Measurements from ENCODE around the gene SAA2.
A peak's percentile ranks its signal among the peaks of the same experiment; 100 is the strongest.

Gene SAA2

GRCh38 chr11:18245396-18245795, 3.1 kb downstream of the SAA2 start:
- peak in 1 of 2 donors; percentile 27 for DNase-seq (ENCODE audit: low read depth in 2 of 2)
- H3K4me3 ChIP-seq (replicated peaks in 1 of 2; ENCODE audit: low read depth in 2 of 2, low read length in 2 of 2), result no peak overlapping the region
- TF ChIP-seq, protein P1, sequence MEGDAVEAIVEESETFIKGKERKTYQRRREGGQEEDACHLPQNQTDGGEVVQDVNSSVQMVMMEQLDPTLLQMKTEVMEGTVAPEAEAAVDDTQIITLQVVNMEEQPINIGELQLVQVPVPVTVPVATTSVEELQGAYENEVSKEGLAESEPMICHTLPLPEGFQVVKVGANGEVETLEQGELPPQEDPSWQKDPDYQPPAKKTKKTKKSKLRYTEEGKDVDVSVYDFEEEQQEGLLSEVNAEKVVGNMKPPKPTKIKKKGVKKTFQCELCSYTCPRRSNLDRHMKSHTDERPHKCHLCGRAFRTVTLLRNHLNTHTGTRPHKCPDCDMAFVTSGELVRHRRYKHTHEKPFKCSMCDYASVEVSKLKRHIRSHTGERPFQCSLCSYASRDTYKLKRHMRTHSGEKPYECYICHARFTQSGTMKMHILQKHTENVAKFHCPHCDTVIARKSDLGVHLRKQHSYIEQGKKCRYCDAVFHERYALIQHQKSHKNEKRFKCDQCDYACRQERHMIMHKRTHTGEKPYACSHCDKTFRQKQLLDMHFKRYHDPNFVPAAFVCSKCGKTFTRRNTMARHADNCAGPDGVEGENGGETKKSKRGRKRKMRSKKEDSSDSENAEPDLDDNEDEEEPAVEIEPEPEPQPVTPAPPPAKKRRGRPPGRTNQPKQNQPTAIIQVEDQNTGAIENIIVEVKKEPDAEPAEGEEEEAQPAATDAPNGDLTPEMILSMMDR (IDR thresholded peaks at IDR 0.05; ENCODE audit: low read depth, low read length), result no peak

- TF ChIP-seq, protein P1 (IDR thresholded peaks at IDR 0.05; ENCODE audit: low read depth, low read length), result peak; percentile 97
- peak; percentile 86 for DNase-seq (ENCODE audit: low read depth in 2 of 2)
- H3K4me3 ChIP-seq (replicated peaks in 1 of 2; ENCODE audit: low read depth in 2 of 2, low read length in 2 of 2), result no peak overlapping the region
Measured at GRCh38 chr11:18243783-18244362, 4.6 kb downstream of the SAA2 start.

- no peak overlapping the region for H3K4me3 ChIP-seq (replicated peaks in 1 of 2; ENCODE audit: low read depth in 2 of 2, low read length in 2 of 2)
- DNase-seq (ENCODE audit: low read depth in 2 of 2), result no peak
- TF ChIP-seq, protein P1 (IDR thresholded peaks at IDR 0.05; ENCODE audit: low read depth, low read length), result no peak
Measured at GRCh38 chr11:18239655-18240054, 8.8 kb downstream of the SAA2 start.

DNA sequence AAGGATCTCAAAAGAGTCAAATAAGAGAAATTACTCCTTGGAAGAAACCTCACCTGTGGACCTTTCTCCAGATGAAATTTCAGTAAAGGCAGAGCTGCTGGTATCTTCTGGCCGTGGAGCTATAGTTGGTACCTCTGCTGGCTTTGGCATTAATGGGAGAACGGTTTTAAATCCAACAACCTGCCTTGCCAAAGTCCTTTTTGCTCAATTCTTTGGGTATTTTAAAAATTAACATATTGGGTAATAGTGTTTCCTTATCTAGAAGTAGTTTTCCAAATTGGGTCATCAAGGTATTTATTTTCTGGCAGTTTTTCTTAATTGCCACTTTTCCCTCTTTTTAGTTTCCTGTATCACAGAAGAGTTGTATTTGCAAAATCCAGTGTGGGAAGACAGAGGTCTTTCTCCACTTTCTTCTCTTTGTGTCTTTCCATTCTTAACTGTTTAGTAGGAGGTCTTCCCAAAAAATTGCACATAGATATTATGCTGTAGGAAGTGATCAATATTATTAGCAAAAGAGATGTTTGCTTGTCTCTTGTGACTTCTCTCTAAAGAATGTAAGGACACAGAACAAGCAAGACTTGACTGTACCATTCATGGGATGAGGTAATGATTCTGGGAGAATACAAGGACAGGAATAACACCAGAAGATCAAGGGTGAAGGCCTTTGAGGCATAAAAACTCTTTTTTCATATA, 11.7 kb downstream of the SAA2 start, which contains the start of gene SAA4:
Gene SAA4, minus strand, starts transcription at position 139 of the 693 bp plus-strand sequence. CDS start 876 bp downstream, outside the sequence.
- TF ChIP-seq, protein P1 (IDR thresholded peaks at IDR 0.05; ENCODE audit: low read depth, low read length), result no peak
- H3K4me3 ChIP-seq (replicated peaks in 1 of 2; ENCODE audit: low read depth in 2 of 2, low read length in 2 of 2), result no peak within 1 kb of the TSS
- DNase-seq (ENCODE audit: low read depth in 2 of 2), result no peak

DNA sequence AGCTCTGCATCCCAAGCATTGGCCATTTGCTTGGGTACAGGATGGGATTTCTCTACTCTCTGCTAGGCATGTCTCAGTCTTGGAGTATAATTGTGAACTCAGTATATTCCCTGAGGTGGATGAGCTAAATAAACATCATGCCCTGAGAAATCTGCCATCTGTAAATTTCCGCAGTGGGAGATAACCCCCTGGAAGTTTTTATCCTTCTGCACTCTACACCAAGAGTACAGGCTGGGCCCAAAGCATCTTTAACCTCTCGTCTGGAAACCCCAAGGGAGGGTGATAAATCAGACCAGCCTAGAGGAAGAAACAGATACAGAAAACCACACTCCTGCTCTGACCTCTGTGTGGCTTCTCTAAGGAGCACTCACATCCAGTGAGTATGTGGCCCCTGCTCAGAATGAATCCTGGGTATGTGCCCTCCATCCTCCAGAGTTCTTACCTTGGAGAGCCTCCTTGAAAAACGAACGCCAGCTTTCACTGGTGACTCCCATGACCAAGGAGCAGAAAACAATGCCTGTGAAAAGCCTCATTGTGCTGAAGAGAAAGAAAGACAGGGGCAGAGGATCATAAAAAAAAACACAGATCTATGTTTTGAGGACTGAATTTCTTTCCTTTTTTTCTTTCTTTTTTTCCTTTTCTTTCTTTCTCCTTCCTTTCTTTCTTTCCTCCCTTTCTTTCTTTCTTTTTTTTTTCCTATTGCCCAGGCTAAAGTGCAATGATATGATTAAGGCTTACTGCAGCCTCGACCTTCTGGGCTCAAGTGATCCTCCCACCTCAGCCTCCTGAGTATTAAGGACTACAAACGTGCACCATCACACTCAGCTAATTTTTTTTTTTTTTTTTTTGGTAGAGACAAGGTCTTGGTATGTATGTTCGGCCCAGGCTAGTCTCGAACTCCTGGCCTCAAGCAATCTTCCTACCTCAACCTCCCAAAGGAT, 12.8 kb downstream of the SAA2 start:
- peak in 1 of 2 donors; percentile 4 for DNase-seq (ENCODE audit: low read depth in 2 of 2)
- TF ChIP-seq, protein P1 (IDR thresholded peaks at IDR 0.05; ENCODE audit: low read depth, low read length), result no peak
- no peak overlapping the region for H3K4me3 ChIP-seq (replicated peaks in 1 of 2; ENCODE audit: low read depth in 2 of 2, low read length in 2 of 2)

DNA sequence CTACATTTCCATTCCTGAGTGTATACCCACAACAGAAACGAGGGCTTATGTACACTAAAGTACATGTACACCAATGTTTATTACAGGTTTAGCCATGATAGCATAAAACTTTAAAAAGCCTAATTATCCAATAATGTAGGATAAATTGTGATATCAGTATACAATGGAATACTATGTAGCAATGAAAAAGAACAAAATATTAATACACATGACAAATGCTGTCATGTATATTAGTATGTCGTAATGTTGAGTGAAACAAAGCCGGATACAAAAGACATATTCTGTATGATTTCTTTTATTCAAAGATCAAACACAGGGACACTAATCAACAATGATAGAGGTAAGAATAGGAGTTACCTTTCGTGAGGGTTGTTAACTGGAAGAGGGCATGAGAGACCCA, 14.6 kb downstream of the SAA2 start:
- no peak for DNase-seq (ENCODE audit: low read depth in 2 of 2)
- TF ChIP-seq, protein P1 (IDR thresholded peaks at IDR 0.05; ENCODE audit: low read depth, low read length), result no peak
- H3K4me3 ChIP-seq (replicated peaks in 1 of 2; ENCODE audit: low read depth in 2 of 2, low read length in 2 of 2), result no peak overlapping the region
